ENCODE results near the gene B4GALT1.
A peak's percentile ranks its signal among the peaks of the same experiment; 100 is the strongest.

The B4GALT1 gene

DNA sequence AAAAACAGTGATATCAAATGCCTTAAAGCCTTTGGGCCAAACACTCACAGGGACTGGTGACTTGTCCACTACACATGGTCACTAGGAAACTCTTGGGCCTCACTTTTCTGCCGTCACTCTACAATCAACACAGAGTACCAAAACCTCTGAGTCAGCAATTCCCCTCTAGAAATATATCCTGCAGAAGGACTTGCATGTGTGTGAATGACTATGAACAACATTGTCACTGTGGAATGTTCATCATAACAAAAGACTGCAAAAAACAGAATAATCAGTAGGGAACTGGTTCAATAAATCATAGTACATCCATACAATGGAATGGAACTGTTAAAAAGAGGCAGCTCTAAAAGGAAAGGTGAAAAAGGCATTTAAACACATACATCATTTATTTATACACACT, 46.5 kb downstream of the B4GALT1 start:
- H3K9me3 ChIP-seq (replicated peaks; ENCODE audit: insufficient read depth, low read length), result no peaks in the 10 kb centered on the region
- H3K79me2 ChIP-seq (ENCODE audit: low read length), result 0 out of 2 replicates have a peak, but pooled peaks cover 7% of the 10 kb centered on the region
- H3F3A ChIP-seq (ENCODE audit: insufficient read depth, low read length), result 0 out of 2 replicates have a peak, but pooled peaks cover 8% of the 10 kb centered on the region
- H2AFZ ChIP-seq (ENCODE audit: low read length), result no peak overlapping the region
- peaks cover 19% of the 10 kb centered on the region for H3K4me1 ChIP-seq (ENCODE audit: low read length)
- H3K9ac ChIP-seq (ENCODE audit: low read length), result no peak overlapping the region
- no peaks in the 10 kb centered on the region for H3K27me3 ChIP-seq (replicated peaks; ENCODE audit: insufficient read depth, low read length)
- H3K27ac ChIP-seq (ENCODE audit: low read length), result no peak overlapping the region
- no peaks in the 10 kb centered on the region for H4K20me1 ChIP-seq (ENCODE audit: insufficient read depth, low read length)
- no peak for DNase-seq
- H3K36me3 ChIP-seq (replicated peaks; ENCODE audit: insufficient read depth, low read length), result no peaks in the 10 kb centered on the region
- no peak overlapping the region for H3K4me3 ChIP-seq (ENCODE audit: low read length)
- no peak for TF ChIP-seq EZH2phosphoT487 (IDR thresholded peaks at IDR 0.05; ENCODE audit: low read length)
- TF ChIP-seq, protein P1, sequence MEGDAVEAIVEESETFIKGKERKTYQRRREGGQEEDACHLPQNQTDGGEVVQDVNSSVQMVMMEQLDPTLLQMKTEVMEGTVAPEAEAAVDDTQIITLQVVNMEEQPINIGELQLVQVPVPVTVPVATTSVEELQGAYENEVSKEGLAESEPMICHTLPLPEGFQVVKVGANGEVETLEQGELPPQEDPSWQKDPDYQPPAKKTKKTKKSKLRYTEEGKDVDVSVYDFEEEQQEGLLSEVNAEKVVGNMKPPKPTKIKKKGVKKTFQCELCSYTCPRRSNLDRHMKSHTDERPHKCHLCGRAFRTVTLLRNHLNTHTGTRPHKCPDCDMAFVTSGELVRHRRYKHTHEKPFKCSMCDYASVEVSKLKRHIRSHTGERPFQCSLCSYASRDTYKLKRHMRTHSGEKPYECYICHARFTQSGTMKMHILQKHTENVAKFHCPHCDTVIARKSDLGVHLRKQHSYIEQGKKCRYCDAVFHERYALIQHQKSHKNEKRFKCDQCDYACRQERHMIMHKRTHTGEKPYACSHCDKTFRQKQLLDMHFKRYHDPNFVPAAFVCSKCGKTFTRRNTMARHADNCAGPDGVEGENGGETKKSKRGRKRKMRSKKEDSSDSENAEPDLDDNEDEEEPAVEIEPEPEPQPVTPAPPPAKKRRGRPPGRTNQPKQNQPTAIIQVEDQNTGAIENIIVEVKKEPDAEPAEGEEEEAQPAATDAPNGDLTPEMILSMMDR (IDR thresholded peaks at IDR 0.05; ENCODE audit: low read length), result no peak
- TF ChIP-seq EZH2 (optimal IDR thresholded peaks at IDR 0.05; ENCODE audit: low read depth, low read length), result no peak
- H3K9me2 ChIP-seq (replicated peaks; ENCODE audit: insufficient read depth, low read length), result no peaks in the 10 kb centered on the region
- no peak overlapping the region for H3K4me2 ChIP-seq (ENCODE audit: low read depth, low read length)

DNA sequence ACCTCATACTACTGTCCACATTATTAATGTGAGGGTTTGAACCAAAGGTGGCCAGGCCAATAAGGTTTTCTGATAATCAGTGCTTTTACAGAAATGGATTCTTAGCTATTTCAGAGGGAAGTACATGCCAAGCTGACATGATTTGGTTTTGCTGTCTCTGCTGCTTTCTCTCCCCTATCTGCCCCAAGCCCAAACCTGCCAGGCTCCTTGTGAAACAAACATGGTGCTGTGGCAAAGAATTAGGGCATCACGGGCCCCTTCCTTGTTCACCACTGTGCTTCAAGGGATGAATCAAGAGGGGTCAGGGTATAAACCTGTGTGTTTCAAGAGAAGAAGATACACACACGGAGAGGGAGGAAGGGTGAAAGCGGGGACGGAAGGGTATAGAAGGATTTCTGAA, 49.3 kb downstream of the B4GALT1 start:
- Histone ChIP-seq H3K36me3 (replicated peaks; ENCODE audit: insufficient read depth, low read length) (no peaks in the 10 kb centered on the region), H4K20me1 (ENCODE audit: insufficient read depth, low read length) (no peaks in the 10 kb centered on the region), H3K9me2 (replicated peaks; ENCODE audit: insufficient read depth, low read length) (no peaks in the 10 kb centered on the region), H3K4me3 (ENCODE audit: low read length) (no peak overlapping the region), H2AFZ (ENCODE audit: low read length) (no peak overlapping the region), H3K79me2 (ENCODE audit: low read length) (0 out of 2 replicates have a peak, but pooled peaks cover 3% of the 10 kb centered on the region), H3K4me1 (ENCODE audit: low read length) (peaks cover 19% of the 10 kb centered on the region), H3F3A (ENCODE audit: insufficient read depth, low read length) (0 out of 2 replicates have a peak, but pooled peaks cover 8% of the 10 kb centered on the region), H3K9me3 (replicated peaks; ENCODE audit: insufficient read depth, low read length) (no peaks in the 10 kb centered on the region), H3K9ac (ENCODE audit: low read length) (no peak overlapping the region), H3K27ac (ENCODE audit: low read length) (peak overlapping the region; percentile 6; the same call in 1 of the 2 replicates), H3K4me2 (ENCODE audit: low read depth, low read length) (no peak overlapping the region), H3K27me3 (replicated peaks; ENCODE audit: insufficient read depth, low read length) (no peaks in the 10 kb centered on the region)
- no peak for TF ChIP-seq EZH2phosphoT487 (IDR thresholded peaks at IDR 0.05; ENCODE audit: low read length)
- TF ChIP-seq, protein P1 (IDR thresholded peaks at IDR 0.05; ENCODE audit: low read length), result no peak
- TF ChIP-seq EZH2 (optimal IDR thresholded peaks at IDR 0.05; ENCODE audit: low read depth, low read length), result no peak
- no peak for DNase-seq

DNA sequence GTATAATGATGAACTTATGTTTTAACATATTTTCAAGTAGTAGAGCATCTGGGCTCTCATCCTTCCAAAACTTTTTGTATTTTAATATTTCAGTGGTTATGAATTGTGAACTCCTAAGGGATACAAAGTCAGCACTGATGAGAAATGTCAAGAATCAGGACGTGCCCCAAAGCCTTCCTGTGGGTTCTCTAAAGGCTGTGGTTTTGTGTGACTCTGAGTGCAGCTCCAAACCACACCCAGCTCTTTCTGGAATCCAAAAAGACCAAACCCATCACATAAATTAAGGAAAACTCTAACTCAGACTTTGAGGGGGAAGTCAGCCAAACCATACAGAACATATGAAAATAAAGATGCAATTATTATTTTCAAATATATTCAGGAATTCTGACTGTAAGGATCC, 49.8 kb downstream of the B4GALT1 start:
- Histone ChIP-seq H3K27me3 (replicated peaks; ENCODE audit: insufficient read depth, low read length) (no peaks in the 10 kb centered on the region), H3K4me2 (ENCODE audit: low read depth, low read length) (no peak overlapping the region), H3F3A (ENCODE audit: insufficient read depth, low read length) (0 out of 2 replicates have a peak, but pooled peaks cover 8% of the 10 kb centered on the region), H3K9me2 (replicated peaks; ENCODE audit: insufficient read depth, low read length) (no peaks in the 10 kb centered on the region), H3K9me3 (replicated peaks; ENCODE audit: insufficient read depth, low read length) (no peaks in the 10 kb centered on the region), H3K79me2 (ENCODE audit: low read length) (0 out of 2 replicates have a peak, but pooled peaks cover 3% of the 10 kb centered on the region), H3K9ac (ENCODE audit: low read length) (no peak overlapping the region), H3K27ac (ENCODE audit: low read length) (peak overlapping the region; percentile 21; the same call in 1 of the 2 replicates), H4K20me1 (ENCODE audit: insufficient read depth, low read length) (no peaks in the 10 kb centered on the region), H3K4me1 (ENCODE audit: low read length) (peaks cover 19% of the 10 kb centered on the region), H3K4me3 (ENCODE audit: low read length) (no peak overlapping the region), H2AFZ (ENCODE audit: low read length) (no peak overlapping the region), H3K36me3 (replicated peaks; ENCODE audit: insufficient read depth, low read length) (no peaks in the 10 kb centered on the region)
- DNase-seq, result no peak
- TF ChIP-seq EZH2phosphoT487 (IDR thresholded peaks at IDR 0.05; ENCODE audit: low read length) (no peak), EZH2 (optimal IDR thresholded peaks at IDR 0.05; ENCODE audit: low read depth, low read length) (no peak)
- TF ChIP-seq, protein P1 (IDR thresholded peaks at IDR 0.05; ENCODE audit: low read length), result no peak
